ENCODE data around the gene LRP1. TPM values are rescaled to one million over a fixed set of nuclear protein-coding genes. Genes with fewer than 3 reads are reported as not detected.

Gene LRP1
- total and polyA plus RNA-seq, 2 of the 13 experiments (the other 11 are each of a cell fraction or from before 2014, with no cell fraction given), result 14.7 to 30.8 TPM

GRCh38 chr12:57101892-57102695 lies 26.2 kb upstream of the LRP1 start (continued):
- TF ChIP-seq PREB (CRISPR knock-in tag; IDR thresholded peaks at IDR 0.05) (no peak), MAF1 (CRISPR knock-in tag; IDR thresholded peaks at IDR 0.05; ENCODE audit: borderline replicate concordance) (peak; percentile 15; the same call in 1 of the 2 replicates), KLF13 (CRISPR knock-in tag; IDR thresholded peaks at IDR 0.05) (no peak), ATF6 (CRISPR knock-in tag; conservative IDR thresholded peaks at IDR 0.05) (no peak), ZHX1 (CRISPR knock-in tag; IDR thresholded peaks at IDR 0.05; ENCODE audit: low read depth) (no peak), FOSL2 (CRISPR knock-in tag; IDR thresholded peaks at IDR 0.05) (peak; percentile 99), GABPB1 (CRISPR knock-in tag; IDR thresholded peaks at IDR 0.05) (peak; percentile 79), SP5 (CRISPR knock-in tag; IDR thresholded peaks at IDR 0.05; ENCODE audit: borderline replicate concordance, low read depth) (peak; percentile 36; the same call in 1 of the 2 replicates), ZBTB33 (CRISPR knock-in tag; IDR thresholded peaks at IDR 0.05) (no peak), ZNF17 (CRISPR knock-in tag; IDR thresholded peaks at IDR 0.05) (no peak), PATZ1 (CRISPR knock-in tag; IDR thresholded peaks at IDR 0.05) (peak; percentile 90)

All from HepG2 (cell line).